Sigmoid colon (tissue), 4 donors: ENCODE measurements around the gene UMODL1.

Source experiments
- CTCF ChIP-seq, 4 experiments: fragments of 450-650 bp in 3 of 4; fragments of 200-600 bp in 1 of 4; IDR thresholded peaks; one replicate each; pipeline ENCODE4 v1.5.1; 2016 to 2019; ENCODE audit warnings: antibody characterized with exemption in 4 of 4, mild to moderate bottlenecking in 3 of 4, moderate library complexity in 2 of 4
- EP300 ChIP-seq, 4 donors: sonication (generic); formaldehyde crosslinking; IDR thresholded peaks; one replicate each; pipeline ENCODE4 v1.6.1; 2017; ENCODE audit warnings: antibody characterized with exemption in 4 of 4
- POLR2A ChIP-seq, 2 donors: fragments of 450-650 bp; IDR thresholded peaks; one replicate each; pipeline ENCODE4 v1.6.1; 2016; ENCODE audit warnings: antibody characterized with exemption in 2 of 2, mild to moderate bottlenecking in 2 of 2, moderate library complexity in 2 of 2
- POLR2AphosphoS5 ChIP-seq, 4 donors: sonication (generic); formaldehyde crosslinking; IDR thresholded peaks; one replicate each; pipeline ENCODE4 v1.6.1; 2017; ENCODE audit warnings: antibody characterized with exemption in 4 of 4

- TF ChIP-seq CTCF (IDR thresholded peaks at IDR 0.05) (no peak), EP300 (IDR thresholded peaks at IDR 0.05) (no peak), POLR2A (IDR thresholded peaks at IDR 0.05) (no peak), POLR2AphosphoS5 (IDR thresholded peaks at IDR 0.05) (no peak)
These were observed 108.2 kb downstream of the UMODL1 start for GRCh38 chr21:42179316-42179715.
